Neural progenitor cell (in vitro differentiated cells): ENCODE data around the gene CCZ1B.
"Not testable (repeated sequence)": the region's sequence is repeated elsewhere in the genome, so short reads cannot be mapped to it uniquely, and the experiment has no call there.

Experiments used
- CTCF ChIP-seq: fragments of 200-600 bp; sonication (generic); IDR thresholded peaks from 2 replicates; pipeline ENCODE4 v1.5.1; 2017; ENCODE audit warnings: antibody characterized with exemption, mild to moderate bottlenecking
- EZH2 ChIP-seq: fragments of 200-600 bp; sonication (generic); IDR thresholded peaks from 2 replicates; pipeline ENCODE4 v1.6.1; 2017; ENCODE audit warnings: antibody characterized with exemption, mild to moderate bottlenecking, moderate library complexity
- EZH2phosphoT487 ChIP-seq: fragments of 200-600 bp; sonication (generic); IDR thresholded peaks from 2 replicates; pipeline ENCODE4 v1.6.1; 2017; ENCODE audit warnings: antibody characterized with exemption

GRCh38 chr7:6813011-6813410, 13.1 kb downstream of the CCZ1B start:
- not testable (repeated sequence) for TF ChIP-seq CTCF, EZH2, EZH2phosphoT487
